GM13977 (cell line): ENCODE measurements around the gene ZSCAN16.
"Not testable (repeated sequence)": the region's sequence is repeated elsewhere in the genome, so short reads cannot be mapped to it uniquely, and the experiment has no call there.

Experiments used
- DNase-seq: peaks from one replicate; pipeline ENCODE4 v3.0.0; 2012; ENCODE audit warnings: low spot score
- CTCF ChIP-seq: IDR thresholded peaks from 2 replicates; pipeline ENCODE4 v1.5.1; 2012; ENCODE audit warnings: mild to moderate bottlenecking, control low read depth; ENCODE audit not compliant: insufficient read depth; ENCODE audit errors: extremely low read depth, missing control alignments
- in situ Hi-C: fragments of 300-500 bp; cut with MboI; formaldehyde crosslinking; loops from one replicate; pipeline ENCODE4 v1.12.0; 2022; ENCODE audit warnings: low sequenced_read_pairs, low pct_unique_long_range_greater_than_20kb, mixed read lengths, inconsistent platforms; ENCODE audit not compliant: unreplicated experiment

Gene ZSCAN16

GRCh38 chr6:28124350-28124970 is at the start of gene ZSCAN16:
TSS of gene ZSCAN16 (plus strand) at chr6:28124609. CDS start at chr6:28125444, 835 bp downstream.
- peak; percentile 74 for DNase-seq
- in situ Hi-C loops: no loop called here
- TF ChIP-seq CTCF: no peak

GRCh38 chr6:28078050-28078449 is 46.4 kb upstream of the ZSCAN16 start:
- TF ChIP-seq CTCF: no peak
- in situ Hi-C loops: no loop called here
- no peak for DNase-seq

- no peak for TF ChIP-seq CTCF
- DNase-seq: no peak
- in situ Hi-C loops: no loop called here
Measured at GRCh38 chr6:28078836-28079235, 45.6 kb upstream of the ZSCAN16 start.

- DNase-seq, in situ Hi-C loops: not testable (repeated sequence)
Measured at GRCh38 chr6:28080381-28080630, 44.1 kb upstream of the ZSCAN16 start, which contains the start of gene ZNF165. TSS of gene ZNF165 (plus strand) at chr6:28080568. CDS start at chr6:28085481, 4,913 bp downstream.

GRCh38 chr6:28080631-28081485 is 43.6 kb upstream of the ZSCAN16 start:
- DNase-seq: peak; percentile 83
- in situ Hi-C loops: no loop called here
- TF ChIP-seq CTCF: no peak

GRCh38 chr6:28081486-28081751 is 43.0 kb upstream of the ZSCAN16 start:
- no peak for TF ChIP-seq CTCF
- in situ Hi-C loops: no loop called here
- DNase-seq: peak; percentile 70

GRCh38 chr6:28082939-28083338 is 41.5 kb upstream of the ZSCAN16 start:
- in situ Hi-C loops: no loop called here
- TF ChIP-seq CTCF: no peak
- no peak for DNase-seq
